ENCODE results near the gene HUWE1. TPM values are rescaled to one million over a fixed set of nuclear protein-coding genes. Genes with fewer than 3 reads are reported as not detected.
A peak's percentile ranks its signal among the peaks of the same experiment; 100 is the strongest.

The HUWE1 gene
- total RNA-seq, 1 donor from 2014 or later = 225 TPM

DNA sequence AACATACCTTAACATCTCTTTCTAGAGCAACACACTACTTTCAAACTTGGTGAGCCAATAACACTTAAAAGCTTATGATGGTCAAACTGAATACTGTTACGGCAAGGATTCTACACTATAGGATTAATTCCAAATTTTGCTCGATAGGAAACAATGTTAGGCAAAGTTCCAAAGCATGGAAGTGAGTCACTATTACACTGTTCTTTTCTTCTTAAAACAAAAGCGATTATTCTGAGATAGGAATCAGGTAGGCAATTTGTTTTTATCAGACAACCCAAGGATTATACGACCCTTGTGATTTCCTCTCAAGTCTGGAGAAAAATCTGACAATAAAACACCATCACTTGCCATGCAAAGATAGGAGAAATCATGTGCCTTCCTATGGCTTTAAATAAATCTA, 81.5 kb downstream of the HUWE1 start:
- Histone ChIP-seq H2AFZ (ENCODE audit: low read depth, low read length) (no peak overlapping the region), H3K4me1 (ENCODE audit: insufficient read depth, low read length) (peaks cover 2% of the 10 kb centered on the region), H3K27me3 (ENCODE audit: insufficient read depth, low read length) (no peaks in the 10 kb centered on the region), H3K4me2 (ENCODE audit: low read length) (no peak overlapping the region), H3K27ac (ENCODE audit: low read depth, low read length) (no peak overlapping the region), H3K4me3 (ENCODE audit: insufficient read depth, low read depth, low read length) (no peak overlapping the region), H3K9ac (ENCODE audit: low read length) (no peak overlapping the region), H3K79me2 (ENCODE audit: insufficient read depth, low read length) (peaks cover 35% of the 10 kb centered on the region), H3K36me3 (ENCODE audit: insufficient read depth, low read length) (peaks cover 43% of the 10 kb centered on the region), H4K20me1 (ENCODE audit: insufficient read depth, low read length) (peaks cover 44% of the 10 kb centered on the region), H3K9me3 (ENCODE audit: insufficient read depth, low read depth, low read length) (no peaks in the 10 kb centered on the region)
- H3K4me3 Mint-ChIP-seq (ENCODE audit: unreplicated experiment) = no peak overlapping the region
- DNase-seq (ENCODE audit: low read depth) = peak; percentile 12
- H3K27ac Mint-ChIP-seq (ENCODE audit: unreplicated experiment) = no peak overlapping the region
- H3K36me3 Mint-ChIP-seq (ENCODE audit: low read depth, unreplicated experiment) = peaks cover 3% of the 10 kb centered on the region
- peak; percentile 100 for FAIRE-seq
- no peak for TF ChIP-seq EZH2 (IDR thresholded peaks at IDR 0.05; ENCODE audit: insufficient read depth, low read length)
- TF ChIP-seq, protein P1, sequence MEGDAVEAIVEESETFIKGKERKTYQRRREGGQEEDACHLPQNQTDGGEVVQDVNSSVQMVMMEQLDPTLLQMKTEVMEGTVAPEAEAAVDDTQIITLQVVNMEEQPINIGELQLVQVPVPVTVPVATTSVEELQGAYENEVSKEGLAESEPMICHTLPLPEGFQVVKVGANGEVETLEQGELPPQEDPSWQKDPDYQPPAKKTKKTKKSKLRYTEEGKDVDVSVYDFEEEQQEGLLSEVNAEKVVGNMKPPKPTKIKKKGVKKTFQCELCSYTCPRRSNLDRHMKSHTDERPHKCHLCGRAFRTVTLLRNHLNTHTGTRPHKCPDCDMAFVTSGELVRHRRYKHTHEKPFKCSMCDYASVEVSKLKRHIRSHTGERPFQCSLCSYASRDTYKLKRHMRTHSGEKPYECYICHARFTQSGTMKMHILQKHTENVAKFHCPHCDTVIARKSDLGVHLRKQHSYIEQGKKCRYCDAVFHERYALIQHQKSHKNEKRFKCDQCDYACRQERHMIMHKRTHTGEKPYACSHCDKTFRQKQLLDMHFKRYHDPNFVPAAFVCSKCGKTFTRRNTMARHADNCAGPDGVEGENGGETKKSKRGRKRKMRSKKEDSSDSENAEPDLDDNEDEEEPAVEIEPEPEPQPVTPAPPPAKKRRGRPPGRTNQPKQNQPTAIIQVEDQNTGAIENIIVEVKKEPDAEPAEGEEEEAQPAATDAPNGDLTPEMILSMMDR (IDR thresholded peaks at IDR 0.05; ENCODE audit: insufficient read depth, low read depth, low read length) = no peak
- H3K9me3 Mint-ChIP-seq (ENCODE audit: unreplicated experiment) = no peaks in the 10 kb centered on the region
- H3K27me3 Mint-ChIP-seq (ENCODE audit: low read depth, unreplicated experiment) = no peaks in the 10 kb centered on the region
- no peaks in the 10 kb centered on the region for H3K4me1 Mint-ChIP-seq (ENCODE audit: low read depth, unreplicated experiment)

DNA sequence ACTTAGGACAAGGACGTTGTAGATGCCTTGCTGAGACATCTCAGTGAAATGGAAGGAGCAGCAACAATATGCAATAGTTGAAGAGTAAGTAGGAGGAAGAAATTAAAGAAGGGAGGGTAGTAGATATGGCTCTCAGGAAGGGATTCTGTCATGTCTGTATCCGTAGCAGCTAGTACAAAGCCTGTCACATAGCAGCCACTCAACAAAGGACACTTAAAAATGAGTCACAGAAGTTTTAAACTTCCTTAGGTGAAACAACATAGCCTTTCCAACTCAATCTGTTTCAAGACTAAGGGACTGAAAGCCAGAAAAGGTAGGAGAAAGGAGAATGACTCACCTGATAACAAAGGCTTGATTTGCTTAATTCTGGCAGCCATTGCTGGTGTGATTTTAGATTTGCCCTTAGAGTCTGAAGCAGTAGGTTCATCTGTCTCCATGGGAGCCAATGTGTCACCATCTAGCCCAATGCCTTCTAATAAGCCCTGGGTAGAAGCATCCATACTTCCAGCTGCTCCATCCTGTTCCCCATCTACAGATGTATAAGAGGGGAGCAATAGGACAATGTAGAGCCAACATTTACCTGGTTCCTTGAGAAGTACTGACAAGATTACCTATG, 86.6 kb downstream of the HUWE1 start:
- TF ChIP-seq, protein P1 (IDR thresholded peaks at IDR 0.05; ENCODE audit: insufficient read depth, low read depth, low read length) = no peak
- H3K36me3 ChIP-seq (ENCODE audit: insufficient read depth, low read length) = peaks cover 40% of the 10 kb centered on the region
- Mint-ChIP-seq H3K4me1 (ENCODE audit: low read depth, unreplicated experiment) (peaks cover 8% of the 10 kb centered on the region), H3K27me3 (ENCODE audit: low read depth, unreplicated experiment) (no peaks in the 10 kb centered on the region), H3K4me3 (ENCODE audit: unreplicated experiment) (no peak overlapping the region), H3K36me3 (ENCODE audit: low read depth, unreplicated experiment) (no peaks in the 10 kb centered on the region), H3K9me3 (ENCODE audit: unreplicated experiment) (no peaks in the 10 kb centered on the region), H3K27ac (ENCODE audit: unreplicated experiment) (no peak overlapping the region)
- peaks cover 16% of the 10 kb centered on the region for H4K20me1 ChIP-seq (ENCODE audit: insufficient read depth, low read length)
- peak; percentile 83 for FAIRE-seq
- no peaks in the 10 kb centered on the region for H3K9me3 ChIP-seq (ENCODE audit: insufficient read depth, low read depth, low read length)
- H3K79me2 ChIP-seq (ENCODE audit: insufficient read depth, low read length) = peaks cover 15% of the 10 kb centered on the region
- no peak overlapping the region for H3K4me3 ChIP-seq (ENCODE audit: insufficient read depth, low read depth, low read length)
- no peak overlapping the region for H3K9ac ChIP-seq (ENCODE audit: low read length)
- no peaks in the 10 kb centered on the region for H3K27me3 ChIP-seq (ENCODE audit: insufficient read depth, low read length)
- H2AFZ ChIP-seq (ENCODE audit: low read depth, low read length) = no peak overlapping the region
- H3K4me1 ChIP-seq (ENCODE audit: insufficient read depth, low read length) = peaks cover 7% of the 10 kb centered on the region
- no peak overlapping the region for H3K4me2 ChIP-seq (ENCODE audit: low read length)
- peak; percentile 8 for DNase-seq (ENCODE audit: low read depth)
- no peak overlapping the region for H3K27ac ChIP-seq (ENCODE audit: low read depth, low read length)

GRCh38 chrX:53598169-53598568, 88.3 kb downstream of the HUWE1 start:
- Histone ChIP-seq H3K4me2 (ENCODE audit: low read length) (no peak overlapping the region), H3K36me3 (ENCODE audit: insufficient read depth, low read length) (peaks cover 40% of the 10 kb centered on the region), H3K27ac (ENCODE audit: low read depth, low read length) (no peak overlapping the region), H3K9ac (ENCODE audit: low read length) (no peak overlapping the region), H3K9me3 (ENCODE audit: insufficient read depth, low read depth, low read length) (no peaks in the 10 kb centered on the region), H4K20me1 (ENCODE audit: insufficient read depth, low read length) (peaks cover 18% of the 10 kb centered on the region), H3K27me3 (ENCODE audit: insufficient read depth, low read length) (no peaks in the 10 kb centered on the region), H2AFZ (ENCODE audit: low read depth, low read length) (no peak overlapping the region), H3K4me3 (ENCODE audit: insufficient read depth, low read depth, low read length) (no peak overlapping the region), H3K79me2 (ENCODE audit: insufficient read depth, low read length) (peaks cover 11% of the 10 kb centered on the region), H3K4me1 (ENCODE audit: insufficient read depth, low read length) (peaks cover 10% of the 10 kb centered on the region)
- no peaks in the 10 kb centered on the region for H3K36me3 Mint-ChIP-seq (ENCODE audit: low read depth, unreplicated experiment)
- DNase-seq (ENCODE audit: low read depth) = no peak
- no peak overlapping the region for H3K27ac Mint-ChIP-seq (ENCODE audit: unreplicated experiment)
- no peaks in the 10 kb centered on the region for H3K27me3 Mint-ChIP-seq (ENCODE audit: low read depth, unreplicated experiment)
- no peak overlapping the region for H3K4me3 Mint-ChIP-seq (ENCODE audit: unreplicated experiment)
- TF ChIP-seq, protein P1 (IDR thresholded peaks at IDR 0.05; ENCODE audit: insufficient read depth, low read depth, low read length) = no peak
- TF ChIP-seq EZH2 (IDR thresholded peaks at IDR 0.05; ENCODE audit: insufficient read depth, low read length) = no peak
- no peak for FAIRE-seq
- H3K4me1 Mint-ChIP-seq (ENCODE audit: low read depth, unreplicated experiment) = peaks cover 16% of the 10 kb centered on the region
- no peaks in the 10 kb centered on the region for H3K9me3 Mint-ChIP-seq (ENCODE audit: unreplicated experiment)
